Medulla oblongata (tissue), 1 donor: ENCODE data around the gene ATP2A3.
"Not testable (repeated sequence)": the region's sequence is repeated elsewhere in the genome, so short reads cannot be mapped to it uniquely, and the experiment has no call there.

ENCODE experiments used
- DNase-seq: peaks from one replicate; pipeline ENCODE4 v3.0.0-alpha.2; 2015; ENCODE audit errors: extremely low spot score

The ATP2A3 gene

DNA sequence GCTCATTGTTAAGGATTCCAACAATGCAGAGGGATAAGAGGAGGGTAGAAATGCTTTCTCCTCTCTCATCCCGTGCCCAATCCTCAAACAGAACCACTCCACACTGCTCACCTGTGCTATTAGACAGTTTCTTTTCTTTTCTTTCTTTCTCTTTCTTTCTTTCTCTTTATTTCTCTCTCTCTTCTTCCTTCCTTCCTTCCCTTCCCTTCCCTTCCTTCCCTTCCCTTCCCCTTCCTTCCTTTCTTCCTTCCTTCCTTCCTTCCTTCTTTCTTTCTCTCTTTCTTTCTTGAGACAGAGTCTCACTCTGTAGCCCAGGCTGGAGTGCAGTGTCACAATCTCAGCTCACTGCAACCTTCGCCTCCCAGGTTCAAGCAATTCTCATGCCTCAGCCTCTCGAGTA lies 27.5 kb upstream of the ATP2A3 start:
- not testable (repeated sequence) for DNase-seq

DNA sequence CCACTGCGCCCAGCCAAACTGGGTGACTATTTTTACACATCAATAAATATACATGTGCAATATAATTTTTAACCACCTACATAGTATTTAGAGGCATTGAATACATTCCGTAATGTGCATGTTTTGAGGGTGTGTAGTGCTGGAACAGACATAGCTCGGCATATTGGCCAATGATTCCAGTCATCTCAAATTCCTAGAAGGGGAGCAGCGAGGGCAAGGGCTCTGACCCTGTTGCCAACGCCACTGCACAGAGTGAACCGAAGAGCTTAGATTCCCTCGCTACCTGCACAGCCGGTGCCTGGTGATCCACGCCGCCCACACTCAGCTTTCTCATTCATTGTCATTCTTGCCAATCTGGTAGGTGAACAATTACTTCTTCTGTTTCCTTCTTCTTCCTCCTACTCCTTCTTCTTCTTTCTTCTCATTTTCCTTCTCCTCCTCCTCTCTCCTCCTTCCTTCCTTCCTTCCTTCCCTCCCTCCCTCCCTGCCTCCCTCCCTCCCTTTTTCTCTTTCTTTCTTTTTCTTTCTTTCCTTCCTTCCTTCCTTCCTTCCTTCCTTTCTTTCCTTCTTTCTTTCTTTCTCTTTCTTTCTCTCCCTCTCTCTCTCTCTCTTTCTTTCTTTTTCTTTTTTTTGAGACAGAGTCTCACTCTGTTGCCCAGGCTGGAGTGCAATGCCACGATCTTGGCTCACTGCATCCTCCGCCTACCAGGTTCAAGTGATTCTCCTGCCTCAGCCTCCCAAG lies 26.3 kb upstream of the ATP2A3 start:
- DNase-seq: no peak

- DNase-seq: no peak
Observed at GRCh38 chr17:3989041-3989886, 25.0 kb upstream of the ATP2A3 start.

DNA sequence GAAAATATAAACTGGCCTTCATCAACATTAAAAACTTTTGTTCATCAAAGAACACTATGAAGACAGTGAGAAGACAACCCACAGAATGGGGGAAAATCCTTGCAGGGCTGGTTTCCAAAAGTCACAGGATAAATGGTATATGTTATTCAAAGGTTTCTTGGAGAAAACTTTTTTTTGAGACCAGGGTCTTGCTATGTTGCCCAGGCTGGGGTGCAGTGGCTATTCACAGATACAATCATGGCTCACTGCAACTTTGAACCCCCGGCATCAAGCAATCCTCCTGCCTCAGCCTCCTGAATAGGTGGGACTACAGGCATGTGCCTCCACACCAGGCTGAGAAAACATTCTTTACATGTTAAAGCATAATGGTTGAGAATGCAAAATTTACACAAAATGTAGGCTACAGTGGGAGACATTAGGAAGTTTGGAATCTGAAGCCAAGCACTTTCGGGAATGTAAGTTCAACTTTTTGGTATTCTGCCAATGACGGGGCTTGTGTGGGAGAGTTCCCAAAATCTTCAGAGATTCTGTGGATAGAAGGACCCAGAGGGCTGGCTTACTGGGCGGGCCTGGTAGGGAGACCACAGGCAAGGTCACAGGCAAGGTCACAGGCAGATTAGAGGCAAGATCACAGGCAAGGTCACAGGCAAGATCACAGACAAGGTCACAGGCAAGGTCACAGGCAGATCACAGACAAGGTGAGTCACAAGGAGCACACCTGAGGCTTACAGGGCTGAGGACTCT lies 24.2 kb upstream of the ATP2A3 start:
- no peak for DNase-seq

DNA sequence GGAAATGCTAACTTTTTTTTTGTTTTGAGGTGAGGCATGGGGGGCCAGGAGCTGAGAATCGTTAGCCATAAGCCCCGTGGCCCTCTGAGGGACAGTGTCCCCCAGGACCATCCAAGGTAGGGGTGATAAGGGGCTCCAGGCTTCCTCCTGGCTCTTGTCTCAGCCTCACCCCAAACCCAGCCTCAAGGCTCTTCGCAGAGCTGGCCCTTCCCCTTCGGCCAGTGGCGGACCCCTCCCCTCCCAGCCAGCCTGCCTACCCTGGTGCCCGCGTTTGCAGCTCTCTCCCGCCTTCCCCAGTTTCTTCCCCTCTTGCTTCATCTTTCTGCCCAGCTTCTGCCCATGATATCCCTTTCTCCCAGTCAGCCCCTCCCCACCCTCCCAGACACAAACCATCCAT lies 22.7 kb upstream of the ATP2A3 start:
- DNase-seq: no peak

DNA sequence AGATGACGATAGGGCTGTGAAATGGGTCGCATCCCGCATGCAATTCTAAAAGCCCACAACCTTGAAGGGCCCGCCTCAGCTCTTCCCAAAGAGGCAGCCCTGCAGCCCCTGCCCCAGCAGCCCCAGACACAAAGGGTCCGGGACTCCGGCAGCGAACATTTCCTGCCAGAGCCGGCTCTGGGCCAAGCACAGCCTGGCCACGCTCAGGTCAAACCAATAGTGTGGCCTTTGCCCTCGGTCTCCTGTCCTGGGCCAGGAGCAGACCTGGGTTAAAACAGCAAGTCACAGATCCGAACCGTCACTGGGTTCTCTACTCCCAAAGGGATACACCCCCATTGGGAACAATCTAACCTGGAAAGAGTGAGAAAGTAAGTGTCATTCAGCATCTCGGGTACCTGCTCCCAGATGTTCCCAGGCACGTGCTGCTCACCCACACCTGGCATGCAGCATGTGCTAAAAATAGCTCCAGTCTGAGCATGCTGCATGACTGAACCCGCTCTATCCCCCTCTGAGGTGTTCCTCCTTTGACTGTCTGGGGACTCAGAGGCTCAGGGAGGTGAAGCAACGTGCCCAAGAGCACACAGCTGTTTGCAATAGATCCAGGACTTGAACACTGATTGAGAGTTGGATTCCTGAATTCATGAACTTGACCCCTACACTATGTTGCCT lies 22.2 kb upstream of the ATP2A3 start:
- DNase-seq: no peak

DNA sequence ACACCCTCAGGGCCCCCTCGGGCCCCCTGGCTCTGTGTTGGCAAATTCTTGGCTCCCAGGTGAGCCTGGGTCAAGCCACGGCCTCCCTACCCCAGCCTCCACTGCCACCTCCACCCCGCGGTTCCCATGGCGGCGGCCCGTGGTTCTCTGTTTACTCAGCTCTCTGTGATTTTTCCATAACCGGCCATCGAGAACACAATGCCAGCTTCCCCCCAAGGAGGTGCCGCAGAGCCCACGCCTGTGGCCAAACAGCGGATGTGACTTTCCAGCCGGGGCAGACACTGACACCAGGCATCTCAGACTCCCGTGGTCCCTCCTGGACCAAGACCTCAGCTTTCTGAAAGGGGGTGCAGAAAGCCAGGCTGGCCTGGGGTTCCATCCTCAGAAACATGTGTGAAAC lies 21.6 kb upstream of the ATP2A3 start:
- DNase-seq: no peak

DNA sequence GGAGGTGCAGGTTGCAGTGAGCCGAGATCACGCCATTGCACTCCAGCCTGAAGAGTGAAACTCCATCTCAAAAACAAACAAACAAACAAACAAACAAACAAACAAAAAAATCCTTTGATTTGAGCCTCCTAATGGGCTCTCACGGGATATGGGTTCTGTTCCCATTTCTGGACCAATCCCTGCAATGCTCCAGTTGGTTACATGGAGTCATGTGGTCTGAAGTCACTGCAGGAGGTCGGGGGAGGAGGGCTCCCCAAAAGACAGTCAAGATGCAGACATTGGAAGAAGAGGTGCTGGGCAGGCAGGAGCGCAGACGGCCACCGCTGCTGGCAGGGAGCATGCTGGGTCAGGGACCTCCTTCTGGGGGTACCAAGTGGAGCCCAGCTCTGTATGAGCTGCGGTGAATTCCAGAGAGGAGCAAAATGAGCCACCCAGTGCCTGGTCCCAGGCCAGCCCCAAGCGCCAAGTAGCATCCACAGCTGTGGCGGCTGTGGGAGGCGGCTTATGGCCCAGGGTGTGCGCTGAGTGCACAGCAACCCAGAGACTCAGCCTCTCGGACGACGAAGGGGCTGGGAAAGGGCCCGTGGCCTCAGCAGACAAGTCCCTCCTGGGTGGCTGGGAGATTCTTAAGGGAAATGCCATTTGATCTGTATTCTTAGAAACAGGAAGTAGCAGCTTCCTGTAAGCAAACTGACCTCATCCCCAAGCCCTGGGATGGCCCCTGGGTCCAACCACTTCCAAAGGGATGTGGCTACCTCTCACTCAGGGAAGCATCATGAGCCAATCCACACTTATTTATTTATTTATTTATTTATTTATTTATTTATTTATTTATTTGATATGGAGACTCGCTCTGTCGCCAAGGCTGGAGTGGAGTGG lies 19.6 kb upstream of the ATP2A3 start:
- DNase-seq: no peak

- DNase-seq: no peak
Observed at GRCh38 chr17:3982541-3983017, 18.3 kb upstream of the ATP2A3 start.

- DNase-seq: no peak
Observed at GRCh38 chr17:3982113-3982512, 17.9 kb upstream of the ATP2A3 start.

GRCh38 chr17:3981455-3981854 lies 17.2 kb upstream of the ATP2A3 start:
- no peak for DNase-seq

DNA sequence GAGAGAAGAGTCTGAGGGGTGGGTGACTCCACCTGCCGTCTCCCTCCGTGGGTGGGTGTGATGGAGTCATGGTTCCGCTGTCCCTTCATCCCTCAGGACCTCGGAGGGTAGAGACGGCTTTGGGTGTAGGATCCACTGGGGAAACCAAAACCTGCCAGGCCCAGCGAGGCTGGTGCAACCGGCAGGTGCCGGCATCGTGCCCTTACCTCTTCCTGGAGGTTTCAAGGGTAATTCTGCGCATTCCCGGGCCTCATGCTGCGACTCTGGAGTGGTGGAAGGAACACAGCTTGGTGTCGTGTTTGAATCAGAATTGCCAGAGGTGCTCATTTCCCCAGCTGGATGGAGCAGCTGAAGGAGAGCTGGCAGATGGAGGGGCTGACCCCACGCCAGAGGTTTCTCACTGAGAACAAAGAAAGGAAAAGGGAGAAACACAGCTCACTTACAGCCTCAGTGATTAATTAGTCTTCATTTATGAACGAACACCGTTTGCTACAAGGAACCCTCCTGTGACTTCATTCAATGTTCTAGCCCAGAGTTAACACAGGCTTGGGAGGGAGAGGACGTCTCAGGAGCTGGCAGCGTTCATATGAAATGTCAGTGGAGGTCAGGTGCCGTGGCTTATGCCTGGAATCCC lies 16.3 kb upstream of the ATP2A3 start:
- no peak for DNase-seq

- DNase-seq: no peak
Observed at GRCh38 chr17:3979290-3979611, 15.0 kb upstream of the ATP2A3 start.

DNA sequence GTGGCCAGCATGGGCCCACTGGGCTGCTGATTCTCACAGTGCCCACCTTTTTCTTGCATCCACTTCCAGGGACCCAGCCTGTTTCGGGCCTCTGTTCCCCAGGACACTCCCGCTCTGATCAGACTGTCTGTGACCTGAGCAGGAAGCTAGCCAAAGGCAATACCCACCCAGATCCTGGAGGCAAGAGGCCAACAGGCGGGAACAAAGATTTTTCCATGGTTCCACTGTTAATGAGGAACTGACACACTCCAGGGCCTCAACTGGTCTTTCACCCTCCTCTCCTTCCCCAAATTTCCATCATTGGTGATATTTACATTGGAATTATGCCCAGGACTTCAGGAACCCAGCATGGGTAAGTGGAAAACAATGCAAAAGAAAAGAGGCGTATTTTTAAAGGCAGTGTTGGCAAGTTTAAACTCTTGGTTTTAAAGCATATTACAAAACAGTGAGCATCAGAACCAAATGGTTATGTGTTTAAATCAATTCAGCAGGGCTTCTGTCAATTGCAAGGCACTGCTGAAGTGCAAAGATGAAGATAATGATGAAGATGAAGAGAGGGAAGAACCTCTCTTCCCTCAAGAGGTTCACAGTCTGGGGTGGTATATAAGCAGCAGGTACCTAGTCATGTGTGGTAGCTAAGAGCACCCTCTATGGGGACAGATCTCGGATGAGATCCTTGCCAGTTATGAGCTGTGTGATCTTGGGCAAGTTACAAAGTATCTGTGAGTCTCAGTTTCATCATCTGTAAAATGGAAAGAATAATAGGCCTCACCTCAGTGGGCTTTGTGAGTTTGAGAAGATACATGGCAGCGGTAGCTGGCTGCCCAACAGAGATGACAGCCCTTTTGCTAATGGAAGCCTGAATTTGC lies 14.4 kb upstream of the ATP2A3 start:
- no peak for DNase-seq

- no peak for DNase-seq
Observed at GRCh38 chr17:3977387-3977786, 13.2 kb upstream of the ATP2A3 start.

GRCh38 chr17:3976675-3977171 lies 12.5 kb upstream of the ATP2A3 start:
- DNase-seq: peak; percentile 45

DNA sequence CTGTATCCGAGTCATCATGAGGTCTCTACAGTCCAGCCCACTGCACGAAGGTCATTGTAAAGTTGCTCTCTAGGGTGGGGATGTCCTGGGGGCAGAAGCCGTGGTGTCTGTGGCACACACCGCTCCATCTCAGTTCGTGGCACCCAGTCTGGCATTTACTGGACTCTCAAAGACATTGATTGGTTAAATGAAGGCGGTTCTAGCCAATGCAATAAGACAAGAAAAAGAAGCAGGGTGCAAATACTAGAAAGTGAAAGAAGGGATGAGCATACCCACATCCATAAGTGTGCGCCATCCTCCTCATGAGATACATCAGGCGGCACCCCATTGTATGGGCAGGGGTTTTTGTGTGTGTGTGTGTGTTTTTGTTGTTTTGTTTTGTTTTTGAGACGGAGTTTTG lies 10.7 kb upstream of the ATP2A3 start:
- DNase-seq: no peak

DNA sequence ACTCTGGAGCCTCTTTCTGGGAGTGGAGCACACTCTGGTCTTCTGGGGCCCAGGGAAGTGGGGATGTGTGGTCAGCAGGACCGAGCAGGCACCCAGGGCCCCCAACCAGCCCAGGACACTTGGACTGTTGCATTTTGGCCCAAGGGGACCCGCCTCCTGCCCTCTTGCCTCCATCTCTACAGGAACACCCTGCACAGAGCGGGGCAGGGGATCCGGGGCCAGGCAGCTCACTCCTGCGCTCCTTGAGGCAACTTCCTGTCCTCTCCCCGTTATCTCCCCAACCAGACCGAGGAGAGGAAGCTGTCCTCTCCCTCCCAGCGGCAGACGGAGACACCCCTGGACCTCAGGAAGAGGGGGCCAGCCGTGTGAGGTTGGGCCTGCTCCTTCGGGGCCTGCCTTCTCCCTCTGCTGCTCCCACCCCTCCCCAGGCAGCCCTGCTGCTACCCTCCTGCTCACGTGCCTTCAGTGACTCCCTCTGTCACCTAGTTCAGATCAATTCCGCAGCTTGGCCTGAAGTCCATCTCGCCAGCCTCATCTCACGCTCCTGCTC lies 10.0 kb upstream of the ATP2A3 start:
- no peak for DNase-seq
